ENCODE results near the gene NPIPB5.
"Not testable (repeated sequence)": the region's sequence is repeated elsewhere in the genome, so short reads cannot be mapped to it uniquely, and the experiment has no call there.

The NPIPB5 gene

DNA sequence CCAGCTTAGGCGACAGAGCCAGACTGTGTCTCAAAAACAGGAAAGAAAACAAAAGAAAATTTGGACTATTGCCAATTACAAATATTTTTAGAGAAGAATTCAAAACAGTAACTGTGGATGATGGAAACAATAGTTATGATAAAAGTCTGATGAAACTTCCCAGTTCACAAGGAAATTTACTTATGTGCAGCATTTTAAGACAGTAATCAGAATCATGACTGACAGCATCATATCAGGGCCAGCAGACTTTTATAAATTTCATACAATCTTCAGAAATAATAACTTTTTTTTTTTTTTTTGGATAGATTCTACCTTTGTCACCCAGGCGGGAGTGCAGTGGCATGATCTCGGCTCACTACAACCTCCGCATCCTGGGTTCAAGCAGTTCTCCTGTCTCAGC is at the start of gene NPIPB5:
Gene NPIPB5, plus strand, starts transcription at position 301 of the 400 bp plus-strand sequence. CDS start 2,911 bp downstream, outside the sequence.
- in situ Hi-C loops (cut with MboI; ENCODE audit: low sequenced_read_pairs) = not testable (repeated sequence)

DNA sequence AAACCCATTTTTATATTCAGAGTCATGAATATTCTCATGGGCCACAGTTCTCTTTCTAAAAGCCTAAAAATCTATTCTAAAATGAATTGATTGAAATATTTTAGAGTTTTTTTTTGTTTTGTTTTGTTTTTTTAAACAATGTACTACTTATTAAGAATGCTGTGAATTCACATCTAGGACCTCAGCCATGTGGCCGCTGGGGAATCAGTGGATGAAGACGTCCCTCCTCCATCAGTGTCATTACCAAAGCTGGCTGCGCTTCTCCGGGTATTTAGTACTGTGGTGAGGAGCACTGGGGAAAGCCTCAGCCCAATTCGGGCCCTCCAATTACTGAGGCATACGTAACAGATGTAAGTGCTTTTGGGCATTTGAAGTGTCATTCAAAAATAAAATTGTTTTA is 41.8 kb upstream of the NPIPB5 start:
- in situ Hi-C loops (cut with MboI; ENCODE audit: low sequenced_read_pairs) = not testable (repeated sequence)

DNA sequence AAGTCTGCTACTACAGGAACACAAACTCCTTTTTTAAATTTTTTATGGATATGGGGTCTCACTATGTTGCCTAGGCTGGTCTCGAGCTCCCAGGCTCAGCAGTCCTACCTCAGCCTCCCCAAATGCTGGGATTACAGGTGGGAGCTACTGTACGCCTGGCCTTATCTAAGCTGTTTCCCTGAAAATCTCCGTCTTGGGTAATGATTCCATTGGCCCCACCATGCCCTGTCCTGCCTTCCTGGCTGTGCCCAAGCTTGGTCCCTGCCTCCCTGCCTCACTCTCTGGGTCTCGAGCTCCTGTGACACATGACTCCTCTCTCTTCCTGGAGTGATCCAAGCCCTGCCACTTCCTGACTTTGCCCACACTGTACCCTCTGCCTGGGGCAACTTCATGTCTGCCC is 27.3 kb downstream of the NPIPB5 start:
- in situ Hi-C loops (cut with MboI; ENCODE audit: low sequenced_read_pairs) = not testable (repeated sequence)

DNA sequence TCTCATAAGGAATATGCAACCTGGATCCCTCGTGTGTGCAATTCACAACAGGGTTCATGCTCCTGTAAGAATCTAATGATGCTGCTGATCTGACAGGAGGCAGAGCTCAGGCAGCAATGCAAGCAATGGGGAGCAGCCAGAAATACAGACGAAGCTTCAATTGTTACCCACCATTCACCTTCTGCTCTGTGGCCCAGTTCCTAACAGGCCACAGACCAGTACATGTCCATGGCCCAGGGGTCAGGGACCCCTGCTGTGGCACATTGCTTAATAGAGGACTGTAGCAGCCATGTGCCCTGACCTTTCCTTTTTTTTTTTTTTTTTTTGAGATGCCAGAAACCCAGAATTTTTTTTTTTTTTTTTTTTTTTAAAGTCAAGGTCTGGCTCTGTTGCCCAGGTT is 34.1 kb downstream of the NPIPB5 start:
- in situ Hi-C loops (cut with MboI; ENCODE audit: low sequenced_read_pairs) = not testable (repeated sequence)

DNA sequence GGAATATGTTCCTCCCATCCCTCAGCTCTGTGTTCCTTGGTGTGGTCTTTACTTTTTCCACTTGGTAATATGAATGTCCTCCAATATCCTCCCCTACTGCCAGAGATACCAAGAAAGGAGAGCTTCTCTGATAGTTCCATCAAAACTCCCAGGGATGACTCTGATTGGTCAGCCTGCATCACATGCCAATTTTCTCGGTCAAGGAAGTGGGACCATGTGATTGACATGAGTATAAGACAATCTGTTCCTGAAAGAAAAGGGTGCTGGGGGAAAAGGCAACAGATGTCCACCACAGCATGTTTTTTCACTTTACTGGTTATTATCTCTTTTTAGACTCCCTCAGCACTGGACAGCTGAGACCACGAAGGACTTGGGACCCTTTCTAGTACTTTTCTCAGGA is 35.9 kb downstream of the NPIPB5 start:
- in situ Hi-C loops (cut with MboI; ENCODE audit: low sequenced_read_pairs) = not testable (repeated sequence)

DNA sequence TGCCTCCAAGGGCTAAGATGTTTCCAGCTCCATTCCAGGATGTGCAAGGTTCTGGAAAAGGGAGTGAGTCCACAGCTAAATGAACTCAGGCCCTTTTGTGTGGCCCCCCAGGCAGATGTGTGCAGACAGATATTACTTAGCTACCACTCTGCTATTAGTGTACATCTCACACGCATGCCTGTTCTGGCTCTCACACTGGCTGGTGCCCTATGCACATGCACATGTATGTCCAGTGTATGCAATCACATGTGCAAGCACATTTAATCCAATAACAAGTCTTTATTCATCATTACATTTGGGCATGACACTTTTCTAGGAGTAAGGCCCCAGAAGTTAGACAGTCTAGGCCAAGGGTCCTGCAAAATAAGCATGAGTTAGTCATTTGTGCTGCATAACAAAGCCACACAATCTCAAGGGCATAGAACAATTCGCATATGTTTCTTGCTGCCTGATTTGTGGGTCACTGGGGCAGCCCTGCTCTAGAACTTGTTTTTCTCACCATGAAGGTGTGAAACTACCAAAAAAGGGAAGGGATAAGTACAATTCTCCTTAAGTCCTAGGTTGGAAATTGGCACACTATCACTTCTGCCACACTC is 36.6 kb downstream of the NPIPB5 start:
- in situ Hi-C loops (cut with MboI; ENCODE audit: low sequenced_read_pairs) = not testable (repeated sequence)

DNA sequence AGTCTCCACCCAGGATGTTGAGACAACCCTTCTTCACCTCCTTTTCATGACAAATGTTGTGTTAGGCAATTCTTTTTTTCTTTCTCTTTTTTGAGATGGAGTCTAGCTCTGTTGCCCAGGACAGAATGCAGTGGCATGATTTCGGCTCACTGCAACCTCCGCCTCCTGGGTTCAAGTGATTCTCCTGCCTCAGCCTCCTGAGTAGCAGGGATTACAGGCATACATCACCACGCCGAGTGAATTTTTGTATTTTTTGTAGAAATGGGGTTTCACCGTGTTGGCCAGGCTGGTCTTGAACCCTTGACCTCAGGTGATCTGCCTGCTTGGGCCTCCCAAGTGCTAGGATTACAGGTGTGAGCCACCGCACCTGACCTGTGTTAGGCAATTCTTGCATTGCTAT is 39.2 kb downstream of the NPIPB5 start:
- in situ Hi-C loops (cut with MboI; ENCODE audit: low sequenced_read_pairs) = not testable (repeated sequence)

DNA sequence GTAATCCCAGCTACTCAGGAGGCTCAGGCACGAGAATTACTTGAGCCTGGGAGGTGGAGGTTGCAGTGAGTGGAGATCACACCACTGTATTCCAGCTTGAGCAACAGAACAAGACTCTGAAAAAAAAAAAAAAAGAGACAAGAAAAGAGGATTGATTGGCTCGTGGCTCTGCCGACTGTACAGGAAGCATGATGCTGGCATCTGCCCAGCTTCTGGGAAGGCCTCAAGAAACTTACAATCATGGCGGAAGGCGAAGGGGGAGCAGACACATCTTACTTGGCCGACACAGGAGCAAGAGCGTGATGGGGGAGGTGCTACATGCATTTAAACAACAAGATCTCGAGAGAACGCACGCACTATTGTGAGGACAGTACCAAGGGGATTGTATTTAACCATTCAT is 40.5 kb downstream of the NPIPB5 start:
- in situ Hi-C loops (cut with MboI; ENCODE audit: low sequenced_read_pairs) = not testable (repeated sequence)

DNA sequence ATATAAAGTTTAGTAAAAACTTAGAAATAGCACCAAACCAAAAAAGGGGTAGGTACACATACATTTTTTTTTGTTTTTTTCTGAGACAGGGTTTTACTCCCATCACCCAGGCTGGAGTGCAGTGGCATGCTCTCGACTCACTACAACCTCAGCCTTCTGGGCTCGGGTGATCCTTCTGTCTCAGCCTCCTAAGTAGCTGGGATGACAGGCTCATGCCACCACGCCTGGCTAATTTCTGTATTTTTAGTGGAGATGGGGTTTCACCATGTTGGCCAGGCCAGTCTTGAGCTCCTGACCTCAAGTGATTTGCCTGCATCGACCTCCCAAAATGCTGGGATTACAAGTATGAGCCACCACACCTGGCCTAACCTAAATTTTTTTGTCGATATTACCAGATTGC is 41.0 kb downstream of the NPIPB5 start:
- in situ Hi-C loops (cut with MboI; ENCODE audit: low sequenced_read_pairs) = not testable (repeated sequence)

DNA sequence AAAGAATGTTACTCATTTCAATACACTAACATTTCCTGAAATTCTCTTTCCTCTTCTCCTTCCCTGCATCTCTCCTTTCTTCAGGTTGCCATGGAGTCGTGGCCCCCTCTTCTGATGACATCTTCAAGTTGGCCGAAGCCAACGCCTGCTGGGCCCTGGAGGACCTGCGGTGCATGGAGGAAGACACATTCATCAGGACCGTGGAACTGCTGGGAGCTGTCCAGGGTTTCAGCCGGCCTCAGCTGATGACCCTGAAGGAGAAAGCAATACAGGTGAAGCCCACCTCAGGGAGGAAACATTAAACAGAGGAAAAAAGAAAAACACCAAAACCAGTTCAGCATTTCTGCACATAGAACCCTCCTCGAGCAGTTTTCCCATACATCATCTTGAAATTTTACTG is 46.1 kb downstream of the NPIPB5 start:
- in situ Hi-C loops (cut with MboI; ENCODE audit: low sequenced_read_pairs) = not testable (repeated sequence)
